Measurements from ENCODE around the gene ZSCAN10.
"Not testable (repeated sequence)": the region's sequence is repeated elsewhere in the genome, so short reads cannot be mapped to it uniquely, and the experiment has no call there.

ZSCAN10 gene

GRCh38 chr16:3065069-3065741 is 33.9 kb downstream of the ZSCAN10 start, which contains the start of gene IL32:
Gene IL32 (plus strand): TSS chr16:3065640. CDS start chr16:3065812, 172 bp downstream.
- peak in 1 of 2 donors; percentile 73 for DNase-seq (ENCODE audit: extremely low read depth in 1 of 2, low read depth in 1 of 2)

- DNase-seq (ENCODE audit: extremely low read depth in 1 of 2, low read depth in 1 of 2): no peak
Measured at GRCh38 chr16:3063625-3064386, 35.3 kb downstream of the ZSCAN10 start.

- DNase-seq (ENCODE audit: extremely low read depth in 1 of 2, low read depth in 1 of 2): no peak
Measured at GRCh38 chr16:3062553-3062952, 36.5 kb downstream of the ZSCAN10 start.

- no peak for DNase-seq (ENCODE audit: extremely low read depth in 1 of 2, low read depth in 1 of 2)
Measured at GRCh38 chr16:3060339-3061127, 38.6 kb downstream of the ZSCAN10 start.

- no peak for DNase-seq (ENCODE audit: extremely low read depth in 1 of 2, low read depth in 1 of 2)
Measured at GRCh38 chr16:3059723-3060242, 39.3 kb downstream of the ZSCAN10 start.

- peak; percentile 77 to 82 for DNase-seq (ENCODE audit: extremely low read depth in 1 of 2, low read depth in 1 of 2)
Measured at GRCh38 chr16:3059041-3059722, 39.9 kb downstream of the ZSCAN10 start.

- no peak for DNase-seq (ENCODE audit: extremely low read depth in 1 of 2, low read depth in 1 of 2)
Measured at GRCh38 chr16:3058139-3059030, 40.7 kb downstream of the ZSCAN10 start.

- no peak for DNase-seq (ENCODE audit: extremely low read depth in 1 of 2, low read depth in 1 of 2)
Measured at GRCh38 chr16:3057181-3058138, 41.6 kb downstream of the ZSCAN10 start.

- no peak for DNase-seq (ENCODE audit: extremely low read depth in 1 of 2, low read depth in 1 of 2)
Measured at GRCh38 chr16:3056336-3057180, 42.5 kb downstream of the ZSCAN10 start.

- not testable (repeated sequence) for DNase-seq (ENCODE audit: extremely low read depth in 1 of 2, low read depth in 1 of 2)
Measured at GRCh38 chr16:3055734-3056115, 43.4 kb downstream of the ZSCAN10 start.

GRCh38 chr16:3054965-3055733 is 43.9 kb downstream of the ZSCAN10 start:
- no peak for DNase-seq (ENCODE audit: extremely low read depth in 1 of 2, low read depth in 1 of 2)

GRCh38 chr16:3053330-3053710 is 45.8 kb downstream of the ZSCAN10 start:
- DNase-seq (ENCODE audit: extremely low read depth in 1 of 2, low read depth in 1 of 2): not testable (repeated sequence)

GRCh38 chr16:3052571-3053329 is 46.3 kb downstream of the ZSCAN10 start:
- not testable (repeated sequence) for DNase-seq (ENCODE audit: extremely low read depth in 1 of 2, low read depth in 1 of 2)

GRCh38 chr16:3051494-3051893 is 47.6 kb downstream of the ZSCAN10 start:
- DNase-seq (ENCODE audit: extremely low read depth in 1 of 2, low read depth in 1 of 2): no peak

GRCh38 chr16:3051009-3051408 is 48.1 kb downstream of the ZSCAN10 start:
- DNase-seq (ENCODE audit: extremely low read depth in 1 of 2, low read depth in 1 of 2): no peak

- DNase-seq (ENCODE audit: extremely low read depth in 1 of 2, low read depth in 1 of 2): no peak
Measured at GRCh38 chr16:3050487-3050886, 48.6 kb downstream of the ZSCAN10 start.

Data from stimulated activated CD8-positive, alpha-beta memory T cell treated with anti-CD3 and anti-CD28 coated beads, Interleukin-7, amount 100 ng/mL, for 48 hours (primary cell).